Activated CD8-positive, alpha-beta T cell treated with anti-CD3 and anti-CD28 coated beads, Interleukin-2, amount 10 ng/mL, durations not matched to agents 7 days and 5 days (primary cell): ENCODE results near the gene RAG1. TPM values are rescaled to one million over a fixed set of nuclear protein-coding genes. Genes with fewer than 3 reads are reported as not detected.

Experiments used
- ATAC-seq: fragments of 150-1000 bp; cut with Tn5 transposase; one replicate; pipeline ENCODE4 v1.10.0; 2021; ENCODE audit warnings: moderate library complexity
- CTCF ChIA-PET: fragments of 350-600 bp; sonication (Branson Sonifier 250); formaldehyde crosslinking; loops from one replicate; lab custom pipeline; 2021; ENCODE audit warnings: antibody characterized with exemption; lab: Charles Lee
- POLR2A ChIA-PET: fragments of 350-600 bp; sonication (Branson Sonifier 250); formaldehyde crosslinking; loops from one replicate; lab custom pipeline; 2021; ENCODE audit warnings: antibody characterized with exemption; lab: Charles Lee
- DNase-seq: peaks from one replicate; pipeline ENCODE4 v3.0.0-alpha.2; 2020
- H3K27ac Mint-ChIP-seq: one replicate; pipeline ENCODE4 v1.8.0; 2021; ENCODE audit warnings: mild to moderate bottlenecking, mixed read lengths
- H3K27me3 Mint-ChIP-seq: one replicate; pipeline ENCODE4 v1.8.0; 2021; ENCODE audit warnings: low read depth, mixed read lengths
- H3K36me3 Mint-ChIP-seq: one replicate; pipeline ENCODE4 v1.8.0; 2021; ENCODE audit warnings: low read depth, mixed read lengths
- H3K4me1 Mint-ChIP-seq: one replicate; pipeline ENCODE4 v1.8.0; 2021; ENCODE audit warnings: low read depth, mixed read lengths
- H3K4me3 Mint-ChIP-seq: one replicate; pipeline ENCODE4 v1.8.0; 2021; ENCODE audit warnings: mild to moderate bottlenecking, mixed read lengths
- H3K9me3 Mint-ChIP-seq: one replicate; pipeline ENCODE4 v1.8.0; 2022; ENCODE audit warnings: mixed read lengths; ENCODE audit not compliant: insufficient read depth
- total RNA-seq, 2 experiments: library from RNA; stranded (reverse); gene quantifications; one replicate each; pipeline ENCODE4 v1.2.3, GENCODE V29; 2021

Gene RAG1
- total RNA-seq, 2 experiments from 2014 or later: 0.08 TPM

GRCh38 chr11:36617543-36618362 lies 49.9 kb downstream of the RAG1 start:
- Mint-ChIP-seq H3K27me3 (peaks cover 14% of the 10 kb centered on the region), H3K27ac (no peak overlapping the region), H3K4me3 (no peak overlapping the region), H3K9me3 (no peaks in the 10 kb centered on the region), H3K36me3 (no peaks in the 10 kb centered on the region), H3K4me1 (no peaks in the 10 kb centered on the region)
- ChIA-PET CTCF (interaction anchor here (2.6 kb wide), 1 partner anchor 53 kb away, joined by 13 read pairs; no protein-coding TSS in a partner anchor), POLR2A (no interaction called here)
- DNase-seq (no peak), ATAC-seq (no peak)

DNA sequence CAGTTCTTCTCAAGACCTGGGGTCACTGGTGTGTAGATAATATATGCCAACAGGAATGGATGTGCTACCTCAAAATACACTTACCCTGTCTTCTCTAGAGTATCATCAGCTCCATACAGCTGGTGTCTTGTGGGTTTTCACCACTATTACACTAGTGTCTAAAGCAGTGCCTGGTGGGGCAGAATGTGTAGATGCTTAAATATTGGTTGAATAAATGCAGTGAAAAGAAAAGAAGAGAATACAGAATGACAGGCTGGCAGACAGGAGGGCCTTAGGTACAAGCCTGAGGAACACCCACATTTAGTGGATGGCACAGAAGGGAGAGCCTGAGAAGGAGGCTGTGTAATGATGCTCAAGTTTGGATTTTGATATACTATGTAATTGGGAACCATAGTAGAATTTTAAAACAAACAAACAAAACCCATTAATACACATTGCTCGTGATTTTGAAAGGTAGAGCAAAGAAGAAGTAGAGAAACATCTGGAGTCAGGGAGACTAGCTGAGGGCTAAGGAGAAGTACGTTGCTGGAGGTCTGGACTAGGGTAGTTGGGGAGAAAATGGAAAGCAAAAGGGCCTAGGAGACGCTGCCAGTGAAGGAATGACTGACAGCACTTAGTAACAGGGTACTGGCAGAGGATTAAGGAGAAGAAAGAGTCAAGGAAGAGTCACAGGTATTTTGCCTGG lies 50.7 kb downstream of the RAG1 start:
- no peak for DNase-seq
- H3K4me3 Mint-ChIP-seq: no peak overlapping the region
- ChIA-PET CTCF (interaction anchor here (2.6 kb wide), 1 partner anchor 54 kb away, joined by 13 read pairs; no protein-coding TSS in a partner anchor), POLR2A (no interaction called here)
- H3K27me3 Mint-ChIP-seq: peaks cover 14% of the 10 kb centered on the region
- H3K27ac Mint-ChIP-seq: no peak overlapping the region
- no peaks in the 10 kb centered on the region for H3K4me1 Mint-ChIP-seq
- no peaks in the 10 kb centered on the region for H3K36me3 Mint-ChIP-seq
- H3K9me3 Mint-ChIP-seq: no peaks in the 10 kb centered on the region
- no peak for ATAC-seq

- Mint-ChIP-seq H3K27me3 (peaks cover 17% of the 10 kb centered on the region), H3K9me3 (no peaks in the 10 kb centered on the region), H3K27ac (no peak overlapping the region), H3K36me3 (no peaks in the 10 kb centered on the region), H3K4me1 (no peaks in the 10 kb centered on the region), H3K4me3 (no peak overlapping the region)
- ATAC-seq (no peak), DNase-seq (no peak)
- ChIA-PET POLR2A (no interaction called here), CTCF (interaction anchor here (2.6 kb wide), 1 partner anchor 55 kb away, joined by 13 read pairs; no protein-coding TSS in a partner anchor)
Measured at GRCh38 chr11:36619502-36619901, 51.7 kb downstream of the RAG1 start.

DNA sequence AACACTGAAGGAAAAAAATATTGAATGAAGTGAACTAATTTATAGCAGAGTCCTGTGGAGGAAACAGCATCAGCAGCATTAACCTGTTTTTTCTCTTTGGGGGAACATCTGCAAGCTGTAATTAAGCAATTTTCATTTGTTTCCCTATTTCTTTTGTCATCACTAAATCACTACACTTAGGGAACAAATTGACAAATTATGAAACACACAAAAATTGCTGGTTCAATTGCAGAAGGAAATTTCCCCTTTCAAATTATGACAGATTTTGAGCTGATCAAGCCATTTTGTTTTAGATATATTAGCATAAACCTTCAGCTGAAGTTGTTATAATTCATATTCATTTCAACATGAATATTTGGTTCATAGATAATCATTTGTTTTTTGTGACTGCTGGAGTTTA lies 52.4 kb downstream of the RAG1 start:
- Mint-ChIP-seq H3K4me1 (no peaks in the 10 kb centered on the region), H3K27ac (no peak overlapping the region), H3K9me3 (no peaks in the 10 kb centered on the region), H3K36me3 (no peaks in the 10 kb centered on the region), H3K27me3 (peaks cover 18% of the 10 kb centered on the region), H3K4me3 (no peak overlapping the region)
- ChIA-PET CTCF (interaction anchor here (2.6 kb wide), 1 partner anchor 56 kb away, joined by 13 read pairs; no protein-coding TSS in a partner anchor), POLR2A (no interaction called here)
- ATAC-seq (no peak), DNase-seq (no peak)

DNA sequence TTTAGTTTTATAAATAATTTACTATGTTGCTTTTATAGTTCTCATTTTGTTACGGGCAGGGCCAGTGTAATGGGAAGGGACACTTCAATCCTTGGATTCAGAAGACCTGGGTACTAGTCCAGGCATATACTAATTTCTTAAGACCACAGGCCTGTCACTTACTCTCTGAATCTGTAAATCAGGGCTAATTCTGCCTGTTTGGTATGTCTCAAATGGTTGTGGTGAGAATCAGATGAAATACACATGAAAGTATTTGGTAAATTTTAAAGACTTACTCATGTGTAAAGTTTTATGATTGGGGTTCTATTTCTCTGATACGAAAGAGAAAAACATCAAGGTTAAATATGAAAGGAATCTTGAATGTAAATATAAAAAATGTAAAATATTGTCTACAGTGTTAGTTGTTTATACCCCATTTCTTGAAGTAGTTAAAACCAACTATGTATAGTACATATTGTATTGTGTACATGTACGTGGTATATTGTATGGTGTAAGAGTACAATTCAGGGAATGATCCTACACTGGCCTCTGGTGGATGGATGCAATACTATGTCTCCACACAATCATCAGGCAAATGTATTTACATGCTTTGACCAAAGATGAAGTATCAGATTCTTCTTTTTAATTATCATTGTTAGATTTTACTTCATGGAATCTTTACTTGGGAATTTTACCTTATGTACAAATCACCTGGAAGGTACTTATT lies 54.8 kb downstream of the RAG1 start:
- no peaks in the 10 kb centered on the region for H3K4me1 Mint-ChIP-seq
- peaks cover 18% of the 10 kb centered on the region for H3K27me3 Mint-ChIP-seq
- no peaks in the 10 kb centered on the region for H3K36me3 Mint-ChIP-seq
- no peak overlapping the region for H3K27ac Mint-ChIP-seq
- no peak for ATAC-seq
- ChIA-PET CTCF (interaction anchor here (1.3 kb wide), 1 partner anchor 59 kb away, joined by 11 read pairs; no protein-coding TSS in a partner anchor), POLR2A (no interaction called here)
- no peak for DNase-seq
- H3K4me3 Mint-ChIP-seq: no peak overlapping the region
- H3K9me3 Mint-ChIP-seq: no peaks in the 10 kb centered on the region

- Mint-ChIP-seq H3K27ac (no peak overlapping the region), H3K9me3 (no peaks in the 10 kb centered on the region), H3K4me1 (no peaks in the 10 kb centered on the region), H3K27me3 (peaks cover 14% of the 10 kb centered on the region), H3K36me3 (no peaks in the 10 kb centered on the region), H3K4me3 (no peak overlapping the region)
- POLR2A ChIA-PET: no interaction called here
- DNase-seq (no peak), ATAC-seq (no peak)
- CTCF ChIA-PET: interaction anchor here (1.3 kb wide), 1 partner anchor 59 kb away, joined by 11 read pairs; no protein-coding TSS in a partner anchor
Measured at GRCh38 chr11:36623494-36623893, 55.7 kb downstream of the RAG1 start.

DNA sequence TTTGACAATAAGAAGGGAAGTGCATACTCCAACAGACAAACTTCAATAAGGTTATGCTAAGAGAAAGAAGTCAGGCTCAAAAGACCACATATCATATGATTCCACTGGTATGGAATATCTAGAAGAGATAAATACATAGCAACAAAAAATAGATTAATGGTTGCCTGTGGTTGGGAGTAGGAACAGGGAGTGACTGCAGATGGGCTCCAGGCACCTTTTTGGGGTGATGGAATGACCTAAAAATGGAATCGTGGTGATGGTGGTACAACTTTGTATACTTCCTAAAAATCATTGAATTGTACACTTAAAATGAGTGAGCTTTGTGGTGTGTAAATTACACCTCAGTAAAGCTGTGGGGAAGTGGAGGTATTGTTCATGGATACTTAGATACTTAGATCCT lies 59.2 kb downstream of the RAG1 start:
- Mint-ChIP-seq H3K9me3 (no peaks in the 10 kb centered on the region), H3K4me3 (no peak overlapping the region), H3K27me3 (peaks cover 4% of the 10 kb centered on the region), H3K36me3 (no peaks in the 10 kb centered on the region), H3K4me1 (no peaks in the 10 kb centered on the region), H3K27ac (no peak overlapping the region)
- ATAC-seq (no peak), DNase-seq (no peak)
- CTCF ChIA-PET: interaction anchor here (0.6 kb wide), 1 partner anchor 15 kb away, joined by 4 read pairs; no protein-coding TSS in a partner anchor
- POLR2A ChIA-PET: no interaction called here

DNA sequence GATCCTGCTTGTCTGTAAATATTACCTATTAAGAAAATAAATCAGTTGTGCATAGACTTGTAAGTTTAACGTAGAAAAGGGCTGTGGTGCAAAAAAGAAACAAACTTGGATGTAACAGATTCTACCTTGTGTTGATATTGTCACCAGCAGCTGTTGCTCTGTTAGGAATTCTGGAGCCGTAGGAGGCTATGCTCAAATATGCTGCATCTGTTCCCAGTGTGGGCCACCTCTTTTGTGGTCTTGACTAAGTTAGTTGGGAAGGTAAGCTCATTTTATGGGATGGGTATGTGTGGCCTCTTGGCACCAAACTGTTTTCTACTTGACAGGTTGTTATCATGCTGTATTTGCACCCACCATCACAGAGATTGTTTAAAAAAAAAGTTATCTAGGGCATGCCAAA lies 59.7 kb downstream of the RAG1 start:
- H3K27ac Mint-ChIP-seq: no peak overlapping the region
- H3K9me3 Mint-ChIP-seq: no peaks in the 10 kb centered on the region
- H3K4me1 Mint-ChIP-seq: no peaks in the 10 kb centered on the region
- no peak for DNase-seq
- peaks cover 4% of the 10 kb centered on the region for H3K27me3 Mint-ChIP-seq
- CTCF ChIA-PET: interaction anchor here (0.6 kb wide), 1 partner anchor 15 kb away, joined by 4 read pairs; no protein-coding TSS in a partner anchor
- POLR2A ChIA-PET: no interaction called here
- H3K36me3 Mint-ChIP-seq: no peaks in the 10 kb centered on the region
- H3K4me3 Mint-ChIP-seq: no peak overlapping the region
- no peak for ATAC-seq

GRCh38 chr11:36628141-36628540 lies 60.3 kb downstream of the RAG1 start:
- Mint-ChIP-seq H3K4me1 (no peaks in the 10 kb centered on the region), H3K27ac (no peak overlapping the region), H3K9me3 (no peaks in the 10 kb centered on the region), H3K36me3 (no peaks in the 10 kb centered on the region), H3K27me3 (peaks cover 4% of the 10 kb centered on the region), H3K4me3 (no peak overlapping the region)
- DNase-seq: no peak
- CTCF ChIA-PET: no interaction called here
- POLR2A ChIA-PET: no interaction called here
- ATAC-seq: no peak

DNA sequence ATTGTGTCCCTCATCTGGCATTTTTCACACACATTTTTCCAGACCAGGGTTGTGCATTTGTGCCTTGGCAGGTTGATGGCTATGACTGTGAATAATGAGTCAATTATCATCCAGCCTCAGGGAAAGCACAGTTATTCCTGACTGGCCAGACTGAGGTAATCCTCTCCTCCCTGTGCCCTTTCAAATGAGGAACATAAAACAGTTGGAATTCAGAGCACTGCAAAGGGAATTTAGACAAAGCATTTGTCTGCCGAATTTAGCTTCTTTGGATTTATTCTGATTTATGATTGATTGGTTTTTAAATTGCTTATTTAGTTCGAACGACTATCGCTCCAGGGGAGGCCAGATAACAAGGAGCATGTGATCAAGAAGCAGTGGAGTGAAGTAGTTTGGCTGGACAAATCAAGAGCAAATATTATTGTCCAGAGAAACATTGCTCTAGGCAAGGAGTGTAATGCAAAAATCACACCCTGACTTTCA lies 61.0 kb downstream of the RAG1 start:
- H3K4me3 Mint-ChIP-seq: no peak overlapping the region
- DNase-seq (no peak), ATAC-seq (no peak)
- H3K9me3 Mint-ChIP-seq: no peaks in the 10 kb centered on the region
- CTCF ChIA-PET: no interaction called here
- no peaks in the 10 kb centered on the region for H3K36me3 Mint-ChIP-seq
- H3K27me3 Mint-ChIP-seq: peaks cover 4% of the 10 kb centered on the region
- no peaks in the 10 kb centered on the region for H3K4me1 Mint-ChIP-seq
- POLR2A ChIA-PET: no interaction called here
- H3K27ac Mint-ChIP-seq: no peak overlapping the region
